ENCODE results near the gene TMED7.

DNA sequence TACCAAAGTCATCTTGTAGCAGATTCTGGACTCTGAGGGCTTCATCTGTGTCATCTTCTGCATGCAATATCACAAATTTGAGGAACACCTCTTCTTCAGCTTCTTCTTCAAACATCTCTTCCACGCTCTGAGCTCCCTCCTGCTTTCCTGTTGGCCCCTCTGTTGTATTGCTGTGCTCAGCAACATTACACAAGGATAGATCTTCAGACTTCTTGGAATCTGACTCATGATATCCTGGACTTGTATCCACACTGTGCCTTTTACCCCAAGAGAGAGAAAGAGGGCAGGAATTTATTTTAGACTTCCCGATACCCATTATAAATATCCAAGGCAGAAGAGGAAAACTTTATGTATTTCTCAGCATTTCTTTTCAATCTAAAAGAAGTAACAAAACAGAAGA, 44.9 kb downstream of the TMED7 start:
- TF ChIP-seq, protein P1, sequence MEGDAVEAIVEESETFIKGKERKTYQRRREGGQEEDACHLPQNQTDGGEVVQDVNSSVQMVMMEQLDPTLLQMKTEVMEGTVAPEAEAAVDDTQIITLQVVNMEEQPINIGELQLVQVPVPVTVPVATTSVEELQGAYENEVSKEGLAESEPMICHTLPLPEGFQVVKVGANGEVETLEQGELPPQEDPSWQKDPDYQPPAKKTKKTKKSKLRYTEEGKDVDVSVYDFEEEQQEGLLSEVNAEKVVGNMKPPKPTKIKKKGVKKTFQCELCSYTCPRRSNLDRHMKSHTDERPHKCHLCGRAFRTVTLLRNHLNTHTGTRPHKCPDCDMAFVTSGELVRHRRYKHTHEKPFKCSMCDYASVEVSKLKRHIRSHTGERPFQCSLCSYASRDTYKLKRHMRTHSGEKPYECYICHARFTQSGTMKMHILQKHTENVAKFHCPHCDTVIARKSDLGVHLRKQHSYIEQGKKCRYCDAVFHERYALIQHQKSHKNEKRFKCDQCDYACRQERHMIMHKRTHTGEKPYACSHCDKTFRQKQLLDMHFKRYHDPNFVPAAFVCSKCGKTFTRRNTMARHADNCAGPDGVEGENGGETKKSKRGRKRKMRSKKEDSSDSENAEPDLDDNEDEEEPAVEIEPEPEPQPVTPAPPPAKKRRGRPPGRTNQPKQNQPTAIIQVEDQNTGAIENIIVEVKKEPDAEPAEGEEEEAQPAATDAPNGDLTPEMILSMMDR (conservative IDR thresholded peaks at IDR 0.05) = no peak
- TF ChIP-seq EZH2 (IDR thresholded peaks at IDR 0.05; ENCODE audit: low read depth) = no peak
